GM12864 (cell line): ENCODE data around the gene SUPT7L.

Experiments used
- DNase-seq: peaks from one replicate; pipeline ENCODE4 v3.0.0-alpha.2; 2011; ENCODE audit warnings: low read depth
- H3K4me3 ChIP-seq: 2 replicates; pipeline ENCODE4 v1.5.1; 2011; ENCODE audit warnings: mild to moderate bottlenecking, low read depth, low read length, control low read depth
- TF ChIP-seq, protein P1 (sequence below): IDR thresholded peaks from 2 replicates; pipeline ENCODE4 v1.5.1; 2011; ENCODE audit warnings: low read depth, mild to moderate bottlenecking, moderate library complexity, low read length, control low read depth, inconsistent platforms; ENCODE audit errors: missing control alignments

SUPT7L gene

GRCh38 chr2:27652790-27653189 is 10.6 kb downstream of the SUPT7L start:
- H3K4me3 ChIP-seq: no peak overlapping the region
- no peak for DNase-seq
- TF ChIP-seq, protein P1, sequence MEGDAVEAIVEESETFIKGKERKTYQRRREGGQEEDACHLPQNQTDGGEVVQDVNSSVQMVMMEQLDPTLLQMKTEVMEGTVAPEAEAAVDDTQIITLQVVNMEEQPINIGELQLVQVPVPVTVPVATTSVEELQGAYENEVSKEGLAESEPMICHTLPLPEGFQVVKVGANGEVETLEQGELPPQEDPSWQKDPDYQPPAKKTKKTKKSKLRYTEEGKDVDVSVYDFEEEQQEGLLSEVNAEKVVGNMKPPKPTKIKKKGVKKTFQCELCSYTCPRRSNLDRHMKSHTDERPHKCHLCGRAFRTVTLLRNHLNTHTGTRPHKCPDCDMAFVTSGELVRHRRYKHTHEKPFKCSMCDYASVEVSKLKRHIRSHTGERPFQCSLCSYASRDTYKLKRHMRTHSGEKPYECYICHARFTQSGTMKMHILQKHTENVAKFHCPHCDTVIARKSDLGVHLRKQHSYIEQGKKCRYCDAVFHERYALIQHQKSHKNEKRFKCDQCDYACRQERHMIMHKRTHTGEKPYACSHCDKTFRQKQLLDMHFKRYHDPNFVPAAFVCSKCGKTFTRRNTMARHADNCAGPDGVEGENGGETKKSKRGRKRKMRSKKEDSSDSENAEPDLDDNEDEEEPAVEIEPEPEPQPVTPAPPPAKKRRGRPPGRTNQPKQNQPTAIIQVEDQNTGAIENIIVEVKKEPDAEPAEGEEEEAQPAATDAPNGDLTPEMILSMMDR: no peak

- DNase-seq: no peak
- TF ChIP-seq, protein P1: no peak
- no peak overlapping the region for H3K4me3 ChIP-seq
Measured at GRCh38 chr2:27652341-27652740, 11.1 kb downstream of the SUPT7L start.

- TF ChIP-seq, protein P1: no peak
- H3K4me3 ChIP-seq: no peak overlapping the region
- DNase-seq: no peak
Measured at GRCh38 chr2:27651056-27651455, 12.4 kb downstream of the SUPT7L start.

- no peak overlapping the region for H3K4me3 ChIP-seq
- no peak for DNase-seq
Measured at GRCh38 chr2:27647737-27648136, 15.7 kb downstream of the SUPT7L start.

DNA sequence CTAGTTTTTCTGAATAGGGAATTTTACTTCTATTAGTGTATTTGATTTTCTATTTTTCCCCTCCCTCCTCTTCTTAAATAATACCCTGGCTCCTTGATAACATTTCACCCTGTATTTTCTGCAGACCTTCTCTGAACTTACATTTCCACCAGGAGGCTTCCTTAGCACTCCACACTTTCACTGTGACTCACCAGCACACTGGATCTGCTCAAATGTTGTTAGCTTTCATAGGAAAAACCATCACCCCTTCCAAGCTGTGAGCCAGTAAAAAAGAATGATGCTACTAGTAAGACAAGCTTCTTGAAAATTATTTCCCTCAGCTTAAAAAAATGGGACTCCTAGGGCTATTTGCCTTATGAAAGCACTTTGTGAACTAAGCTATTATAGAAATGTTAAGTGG is 16.1 kb downstream of the SUPT7L start:
- TF ChIP-seq, protein P1: no peak
- H3K4me3 ChIP-seq: no peak overlapping the region
- no peak for DNase-seq

More at GRCh38 chr2:27647737-27648136, 15.7 kb downstream of the SUPT7L start:
- TF ChIP-seq, protein P1: no peak

DNA sequence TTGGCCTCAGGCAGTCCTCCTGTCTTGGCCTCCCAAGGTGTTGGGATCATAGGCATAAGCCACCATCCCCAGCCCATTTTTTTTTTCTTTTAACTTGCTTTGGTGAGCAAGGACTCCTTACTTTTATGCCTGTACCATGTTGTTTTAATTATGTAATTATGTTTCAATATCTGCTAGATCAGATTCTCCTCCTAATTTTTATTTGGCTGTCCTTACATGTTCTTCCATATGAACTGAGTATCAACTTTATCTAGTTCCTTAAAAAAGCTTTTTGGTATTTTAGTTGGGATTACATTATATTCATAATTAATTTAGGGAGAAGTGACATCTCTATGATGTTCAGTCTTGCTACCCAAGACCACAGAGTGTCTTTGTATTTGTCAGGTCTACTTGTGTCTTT is 18.2 kb downstream of the SUPT7L start:
- no peak overlapping the region for H3K4me3 ChIP-seq
- DNase-seq: no peak
- TF ChIP-seq, protein P1: no peak

GRCh38 chr2:27640722-27641245 is 22.6 kb downstream of the SUPT7L start:
- DNase-seq: no peak
- TF ChIP-seq, protein P1: no peak
- no peak overlapping the region for H3K4me3 ChIP-seq
